Right atrium auricular region (tissue), 2 donors: Measurements from ENCODE around the gene CRBN. TPM values are rescaled to one million over a fixed set of nuclear protein-coding genes. Genes with fewer than 3 reads are reported as not detected.

Experiments
- DNase-seq: peaks from one replicate; pipeline ENCODE4 v3.0.0-alpha.2; 2019; ENCODE audit warnings: low spot score
- H3K27ac ChIP-seq, 2 donors: fragments of 200-600 bp; sonication (generic); 1 replicate in 1 of 2; 2 replicates in 1 of 2; pipeline ENCODE4 v1.5.1; 2016 to 2019
- H3K27me3 ChIP-seq, 2 donors: fragments of 200-600 bp; sonication (generic); one replicate each; pipeline versions ENCODE4 v1.5.1 to v1.6.0; 2017 to 2019
- H3K36me3 ChIP-seq: fragments of 200-600 bp; sonication (generic); one replicate; pipeline ENCODE4 v1.5.1; 2016
- H3K4me1 ChIP-seq, 2 donors: fragments of 200-600 bp; sonication (generic); one replicate each; pipeline versions ENCODE4 v1.5.1 to v1.6.0; 2017 to 2019
- H3K4me3 ChIP-seq, 2 donors: fragments of 200-600 bp; sonication (generic); 1 replicate in 1 of 2; 2 replicates in 1 of 2; pipeline ENCODE4 v1.5.1; 2017 to 2019; ENCODE audit warnings: mild to moderate bottlenecking in 1 of 2, moderate library complexity in 1 of 2
- H3K9me3 ChIP-seq, 2 donors: fragments of 200-600 bp; sonication (generic); one replicate each; pipeline ENCODE4 v1.5.1; 2019
- total RNA-seq, 2 donors: library from RNA; depleted of rRNA; stranded (reverse); fragments of >200 nt; gene quantifications; one replicate each; pipeline ENCODE4 v1.1.0, GENCODE V29; 2016
- TF ChIP-seq, protein P1 (sequence below), 2 donors: fragments of 200-600 bp; sonication (generic); IDR thresholded peaks; one replicate each; pipeline ENCODE4 v1.5.1; 2019; ENCODE audit warnings: antibody characterized with exemption in 2 of 2

The CRBN gene
- total RNA-seq, 2 donors from 2014 or later, result 37.3 to 37.5 TPM

DNA sequence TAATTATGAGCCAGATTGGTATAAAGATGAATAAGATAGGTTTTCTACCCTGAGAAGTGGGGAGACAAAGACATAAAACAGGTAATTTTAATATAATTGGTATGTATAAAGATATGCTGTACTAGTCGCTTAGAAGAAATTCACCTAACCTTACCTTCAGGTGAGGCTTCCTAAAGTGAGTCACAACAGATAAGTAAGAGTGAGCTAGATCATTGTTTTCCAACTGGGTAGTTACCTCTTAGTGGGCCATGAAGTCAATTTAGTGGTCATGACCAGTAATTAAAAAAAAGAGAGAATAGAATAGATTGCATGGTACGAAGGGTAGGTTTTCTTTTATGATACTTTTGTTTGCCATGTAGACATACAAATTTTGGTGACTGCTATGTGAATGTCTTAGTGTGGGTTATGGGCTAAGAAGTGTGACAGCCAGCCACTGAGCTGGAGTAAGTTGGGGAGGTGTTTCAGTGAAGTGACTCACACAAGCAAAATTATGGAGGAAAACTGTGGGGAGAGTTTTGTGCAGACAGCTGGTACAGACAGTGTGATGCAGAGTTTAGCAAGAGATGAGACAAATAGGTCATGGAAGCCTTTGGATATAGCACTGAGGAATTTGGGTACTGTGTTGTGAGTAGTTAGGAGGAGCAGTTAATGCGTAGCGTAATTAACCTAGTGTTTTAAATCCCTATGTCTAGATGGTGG lies 44.6 kb downstream of the CRBN start:
- TF ChIP-seq, protein P1, sequence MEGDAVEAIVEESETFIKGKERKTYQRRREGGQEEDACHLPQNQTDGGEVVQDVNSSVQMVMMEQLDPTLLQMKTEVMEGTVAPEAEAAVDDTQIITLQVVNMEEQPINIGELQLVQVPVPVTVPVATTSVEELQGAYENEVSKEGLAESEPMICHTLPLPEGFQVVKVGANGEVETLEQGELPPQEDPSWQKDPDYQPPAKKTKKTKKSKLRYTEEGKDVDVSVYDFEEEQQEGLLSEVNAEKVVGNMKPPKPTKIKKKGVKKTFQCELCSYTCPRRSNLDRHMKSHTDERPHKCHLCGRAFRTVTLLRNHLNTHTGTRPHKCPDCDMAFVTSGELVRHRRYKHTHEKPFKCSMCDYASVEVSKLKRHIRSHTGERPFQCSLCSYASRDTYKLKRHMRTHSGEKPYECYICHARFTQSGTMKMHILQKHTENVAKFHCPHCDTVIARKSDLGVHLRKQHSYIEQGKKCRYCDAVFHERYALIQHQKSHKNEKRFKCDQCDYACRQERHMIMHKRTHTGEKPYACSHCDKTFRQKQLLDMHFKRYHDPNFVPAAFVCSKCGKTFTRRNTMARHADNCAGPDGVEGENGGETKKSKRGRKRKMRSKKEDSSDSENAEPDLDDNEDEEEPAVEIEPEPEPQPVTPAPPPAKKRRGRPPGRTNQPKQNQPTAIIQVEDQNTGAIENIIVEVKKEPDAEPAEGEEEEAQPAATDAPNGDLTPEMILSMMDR (IDR thresholded peaks at IDR 0.05), result no peak
- Histone ChIP-seq H3K27ac (no peak overlapping the region), H3K36me3 (peaks cover 48% of the 10 kb centered on the region), H3K4me3 (no peak overlapping the region), H3K9me3 (no peaks in the 10 kb centered on the region), H3K4me1 (no peaks in the 10 kb centered on the region), H3K27me3 (no peaks in the 10 kb centered on the region)
- no peak for DNase-seq

DNA sequence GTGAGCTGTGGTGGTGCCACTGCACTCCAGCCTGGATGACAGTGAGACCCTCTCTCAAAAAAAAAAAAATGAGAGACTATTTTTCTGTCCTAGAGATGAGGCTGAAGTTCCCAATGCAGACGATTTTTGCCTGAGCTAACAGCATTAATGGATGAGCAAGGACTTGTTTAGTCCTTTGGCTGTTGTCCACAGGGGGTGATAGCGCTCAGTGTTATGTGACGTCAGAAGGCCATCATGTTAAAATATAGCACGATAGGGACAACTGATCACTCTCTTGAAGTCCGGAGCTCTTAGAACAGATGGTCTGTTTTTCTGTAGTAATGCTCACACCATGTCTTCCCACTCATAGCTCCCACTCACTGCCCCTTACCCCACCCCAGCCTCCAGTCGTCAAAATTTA lies 46.0 kb downstream of the CRBN start:
- Histone ChIP-seq H3K9me3 (no peaks in the 10 kb centered on the region), H3K27ac (no peak overlapping the region), H3K4me1 (peaks cover 0 to 12% of the 10 kb centered on the region in 2 donors), H3K27me3 (no peaks in the 10 kb centered on the region), H3K36me3 (peaks cover 46% of the 10 kb centered on the region), H3K4me3 (no peak overlapping the region)
- no peak for DNase-seq
- TF ChIP-seq, protein P1 (IDR thresholded peaks at IDR 0.05), result no peak

DNA sequence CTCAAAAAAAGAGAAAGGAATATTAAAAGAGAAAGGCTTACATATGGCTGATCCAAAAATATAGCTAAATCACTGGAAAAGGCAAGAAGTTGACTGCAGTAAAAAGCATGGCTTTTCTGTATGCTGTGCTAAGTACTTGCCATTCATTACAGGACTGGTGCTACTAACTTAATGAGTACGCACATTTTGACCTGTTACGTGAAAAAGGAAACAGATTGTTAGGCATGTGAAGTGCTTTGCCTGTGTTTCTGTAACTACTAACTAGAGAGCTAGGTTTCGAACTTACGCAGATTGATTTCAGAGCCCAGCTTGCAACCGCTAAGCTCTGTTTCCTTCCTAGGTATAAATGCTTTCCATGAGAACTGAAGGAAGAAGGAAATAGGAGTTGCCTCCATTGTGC lies 49.9 kb downstream of the CRBN start:
- no peak overlapping the region for H3K27ac ChIP-seq
- TF ChIP-seq, protein P1 (IDR thresholded peaks at IDR 0.05), result no peak
- no peak overlapping the region for H3K4me3 ChIP-seq
- H3K9me3 ChIP-seq, result no peaks in the 10 kb centered on the region
- peaks cover 0 to 28% of the 10 kb centered on the region in 2 donors for H3K4me1 ChIP-seq
- no peaks in the 10 kb centered on the region for H3K27me3 ChIP-seq
- no peak for DNase-seq
- peaks cover 26% of the 10 kb centered on the region for H3K36me3 ChIP-seq

DNA sequence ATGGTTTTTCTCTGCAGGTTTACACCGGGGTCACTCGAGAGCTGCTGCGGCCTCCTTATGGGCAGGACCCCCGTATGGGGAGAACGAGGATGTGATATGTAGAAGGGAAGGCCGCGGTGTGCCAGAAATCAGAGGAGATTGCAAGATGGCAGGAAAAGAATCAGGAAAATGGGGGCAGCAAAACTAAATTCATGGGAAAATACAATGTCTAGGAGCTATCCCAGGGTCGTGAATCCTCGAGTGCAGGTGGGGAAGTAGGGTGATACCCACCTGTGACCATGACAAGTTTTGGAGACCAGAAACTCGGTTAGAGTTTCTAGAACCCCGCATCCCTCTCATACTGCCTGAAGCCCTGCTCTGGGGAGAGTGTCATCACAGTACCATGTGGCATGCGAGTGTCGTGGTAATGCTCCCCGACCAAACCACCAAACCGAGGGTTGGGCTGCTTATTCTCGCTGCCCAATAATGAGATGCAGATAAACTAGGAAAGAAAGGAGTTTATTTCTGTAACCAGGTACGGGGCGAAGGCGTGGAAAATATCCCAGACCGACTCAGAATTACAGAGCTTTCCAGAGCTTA lies 52.0 kb downstream of the CRBN start:
- Histone ChIP-seq H3K4me3 (peak overlapping the region; percentile 79 to 97), H3K9me3 (no peaks in the 10 kb centered on the region), H3K4me1 (peaks cover 0 to 28% of the 10 kb centered on the region in 2 donors), H3K27ac (peak overlapping the region; percentile 90 to 94), H3K27me3 (no peaks in the 10 kb centered on the region), H3K36me3 (peaks cover 25% of the 10 kb centered on the region)
- no peak for DNase-seq
- TF ChIP-seq, protein P1 (IDR thresholded peaks at IDR 0.05), result no peak

DNA sequence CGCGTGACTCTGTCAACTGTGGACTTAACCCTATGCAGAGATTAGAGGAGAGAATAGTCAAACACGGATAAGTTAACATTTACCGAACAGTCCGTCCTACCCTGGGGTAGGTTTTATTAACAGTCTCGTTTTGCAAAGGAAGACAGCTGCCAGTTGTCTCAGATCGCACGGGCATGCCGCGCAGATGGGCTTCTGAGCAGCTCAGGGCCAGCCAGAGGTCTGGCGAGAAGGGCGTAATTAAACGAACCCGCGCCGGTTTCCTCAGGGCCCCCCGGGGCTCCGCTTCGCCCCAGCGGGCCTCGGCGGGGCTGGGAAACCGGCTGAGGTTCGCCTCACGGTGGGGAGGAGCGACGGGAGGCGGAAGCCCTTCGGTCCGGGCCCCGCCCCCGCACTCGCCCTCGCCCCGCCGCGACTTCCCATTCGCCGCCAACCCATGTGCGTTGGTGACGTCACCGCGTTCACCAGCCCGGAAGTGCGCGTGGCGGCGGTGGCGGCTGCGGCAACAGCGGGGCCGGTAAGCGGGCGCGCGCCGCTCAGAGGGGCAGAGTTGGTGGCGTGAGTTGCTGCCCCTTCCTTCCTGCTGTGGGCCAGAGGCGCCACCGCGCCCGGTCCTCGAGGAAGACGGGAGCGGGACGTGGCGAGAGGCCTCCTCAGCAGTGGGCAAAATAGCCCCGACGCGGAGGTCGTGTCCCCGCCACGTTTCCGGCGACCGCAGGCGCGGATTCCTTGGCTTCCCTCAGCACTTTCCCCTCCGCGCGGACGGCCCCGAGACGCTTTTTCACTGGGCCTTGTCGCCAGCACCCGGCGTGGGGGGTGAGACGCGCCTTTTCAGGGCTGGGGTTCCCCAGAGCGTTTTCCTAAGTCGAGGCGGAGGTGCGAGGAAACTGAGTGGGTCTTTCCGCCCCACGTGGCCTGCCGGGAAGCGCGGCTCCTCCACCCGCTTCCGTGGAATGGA lies 52.7 kb downstream of the CRBN start, which contains the start of gene TRNT1:
Gene TRNT1, plus strand, starts transcription at position 464 of the 955 bp plus-strand sequence. CDS start 2,101 bp downstream, outside the sequence.
- TF ChIP-seq, protein P1 (IDR thresholded peaks at IDR 0.05), result peak in 1 of 2 donors; percentile 15
- Histone ChIP-seq H3K27me3 (no peaks in the 10 kb centered on the region), H3K9me3 (no peaks in the 10 kb centered on the region), H3K36me3 (peaks cover 25% of the 10 kb centered on the region), H3K4me1 (peaks cover 0 to 28% of the 10 kb centered on the region in 2 donors), H3K4me3 (peak within 1 kb of the TSS; percentile 79 to 97), H3K27ac (peak within 1 kb of the TSS; percentile 90 to 94)
- peak; percentile 96 for DNase-seq
